A673 (cell line): ENCODE measurements around the gene AMBRA1. TPM values are rescaled to one million over a fixed set of nuclear protein-coding genes. Genes with fewer than 3 reads are reported as not detected.

ENCODE experiments used
- BruUV-seq: library from RNA; stranded (reverse); fragments of 400-500 nt; replicated peaks from 2 replicates; lab custom pipeline; 2021; lab: Mats Ljungman, UMichigan
- CTCF ChIA-PET: fragments of 300-600 bp; sonication (Branson Sonifier 250); formaldehyde crosslinking; loops from one replicate; lab custom pipeline; 2022; ENCODE audit warnings: antibody characterized with exemption; lab: Charles Lee
- POLR2A ChIA-PET: fragments of 300-600 bp; sonication (Branson Sonifier 250); formaldehyde crosslinking; loops from one replicate; lab custom pipeline; 2022; ENCODE audit warnings: antibody characterized with exemption; ENCODE audit not compliant: low non-redundant PET; lab: Charles Lee
- DNase-seq: peaks from one replicate; pipeline ENCODE4 v3.0.0-alpha.2; 2015; ENCODE audit warnings: low spot score
- H3K27ac ChIP-seq: fragments of 200-600 bp; sonication (generic); 2 replicates; pipeline ENCODE4 v1.5.1; 2016; ENCODE audit warnings: mixed run types, low read depth, mild to moderate bottlenecking, mixed read lengths, antibody characterized with exemption, low read length; ENCODE audit not compliant: poor library complexity, severe bottlenecking
- H3K27me3 ChIP-seq: fragments of 200-600 bp; sonication (generic); replicated peaks from 2 replicates; pipeline ENCODE4 v1.6.1; 2017; ENCODE audit warnings: mixed run types, low read depth, mild to moderate bottlenecking, mixed read lengths, antibody characterized with exemption, low read length; ENCODE audit not compliant: insufficient read depth, poor library complexity
- H3K36me3 ChIP-seq: fragments of 200-600 bp; sonication (generic); 2 replicates; pipeline ENCODE4 v1.6.1; 2016; ENCODE audit warnings: mixed run types, mild to moderate bottlenecking, mixed read lengths, antibody characterized with exemption, low read length; ENCODE audit not compliant: insufficient read depth, poor library complexity, severe bottlenecking
- H3K4me1 ChIP-seq: fragments of 200-600 bp; sonication (generic); 2 replicates; pipeline ENCODE4 v1.6.1; 2017; ENCODE audit warnings: mixed run types, mild to moderate bottlenecking, mixed read lengths, antibody characterized with exemption, low read length; ENCODE audit not compliant: insufficient read depth, poor library complexity, severe bottlenecking
- H3K4me3 ChIP-seq: fragments of 200-600 bp; sonication (generic); 2 replicates; pipeline ENCODE4 v1.5.1; 2016; ENCODE audit warnings: low read depth, mixed run types, mild to moderate bottlenecking, mixed read lengths, low read length; ENCODE audit not compliant: poor library complexity, severe bottlenecking
- H3K9me3 ChIP-seq: fragments of 200-600 bp; sonication (generic); 2 replicates; pipeline ENCODE4 v1.6.1; 2016; ENCODE audit warnings: mixed run types, low read depth, mild to moderate bottlenecking, mixed read lengths, antibody characterized with exemption, low read length; ENCODE audit not compliant: poor library complexity, severe bottlenecking
- CTCF ChIP-seq: fragments of 300-800, 200-600 bp; sonication (generic); conservative IDR thresholded peaks from 2 replicates; pipeline ENCODE4 v1.5.1; 2017; ENCODE audit warnings: low read depth, mild to moderate bottlenecking, antibody characterized with exemption, low read length, moderate library complexity, mixed read lengths
- EZH2 ChIP-seq: fragments of 200-600 bp; sonication (generic); IDR thresholded peaks from 2 replicates; pipeline ENCODE4 v1.6.1; 2017; ENCODE audit warnings: borderline replicate concordance, low read depth, mild to moderate bottlenecking, mixed read lengths, antibody characterized with exemption, low read length; ENCODE audit not compliant: poor library complexity, severe bottlenecking
- intact Hi-C: fragments of 100-400 bp; cut with micrococcal nuclease; formaldehyde crosslinking; loops from one replicate; pipeline ENCODE4 v1.10.0; 2022; ENCODE audit not compliant: unreplicated experiment
- total RNA-seq: library from RNA; stranded (reverse); gene quantifications from 2 replicates; pipeline ENCODE4 v1.2.3, GENCODE V29; 2021

The AMBRA1 gene
- total RNA-seq, 1 experiment from 2014 or later: 78.1 TPM

DNA sequence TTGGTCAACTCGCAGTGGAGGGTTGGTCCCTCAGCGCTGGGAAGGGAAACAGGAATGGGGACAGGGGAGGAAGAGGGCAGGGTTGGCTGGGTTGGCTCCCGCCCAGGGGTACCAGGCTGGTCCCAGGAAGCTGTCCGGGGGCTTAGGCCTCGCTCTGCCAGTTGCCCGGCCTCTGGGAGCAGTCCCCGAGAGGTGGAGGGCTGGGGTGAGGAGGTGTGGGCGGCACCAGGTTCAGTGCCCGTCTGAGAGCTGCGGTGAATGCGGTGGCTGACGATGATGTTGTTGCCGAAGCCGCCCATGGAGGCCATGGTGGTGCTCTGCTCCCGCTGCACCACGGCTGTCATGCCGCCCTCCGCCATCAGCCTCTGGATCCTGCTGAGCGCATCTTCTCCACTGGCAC is 196.3 kb downstream of the AMBRA1 start:
- Histone ChIP-seq H3K36me3 (peaks cover 14% of the 10 kb centered on the region), H3K4me1 (peaks cover 5% of the 10 kb centered on the region), H3K27me3 (no peaks in the 10 kb centered on the region), H3K9me3 (no peaks in the 10 kb centered on the region), H3K4me3 (no peak overlapping the region), H3K27ac (no peak overlapping the region)
- no TSS peak for BruUV-seq
- CTCF ChIA-PET: no interaction called here
- intact Hi-C loops: no loop called here
- POLR2A ChIA-PET: no interaction called here
- no peak for DNase-seq
- TF ChIP-seq EZH2: no peak
- no peak for TF ChIP-seq CTCF

DNA sequence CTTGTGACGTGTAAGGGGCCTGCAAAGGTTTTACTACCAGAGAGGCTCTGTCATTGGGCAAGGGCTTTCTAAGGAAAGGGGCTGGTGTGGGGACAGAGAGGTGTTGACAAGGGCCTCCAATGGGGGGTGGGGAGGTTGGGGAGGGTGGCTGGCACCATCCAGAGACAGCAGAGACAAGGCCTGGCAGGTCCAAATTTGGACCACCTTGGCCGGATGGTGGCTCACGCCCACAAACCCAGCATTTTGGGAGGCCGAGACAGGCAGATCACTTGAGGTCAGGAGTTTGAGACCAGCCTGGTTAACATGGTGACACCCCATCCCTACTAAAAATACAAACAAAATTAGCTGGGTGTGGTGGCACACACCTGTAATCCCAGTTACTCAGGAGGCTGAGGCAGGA is 200.1 kb downstream of the AMBRA1 start:
- DNase-seq: no peak
- Histone ChIP-seq H3K27me3 (peaks cover 36% of the 10 kb centered on the region), H3K9me3 (no peaks in the 10 kb centered on the region), H3K27ac (no peak overlapping the region), H3K4me3 (no peak overlapping the region), H3K36me3 (peaks cover 14% of the 10 kb centered on the region), H3K4me1 (peaks cover 36% of the 10 kb centered on the region)
- no peak for TF ChIP-seq CTCF
- POLR2A ChIA-PET: no interaction called here
- CTCF ChIA-PET: no interaction called here
- BruUV-seq: no TSS peak
- intact Hi-C loops: no loop called here

DNA sequence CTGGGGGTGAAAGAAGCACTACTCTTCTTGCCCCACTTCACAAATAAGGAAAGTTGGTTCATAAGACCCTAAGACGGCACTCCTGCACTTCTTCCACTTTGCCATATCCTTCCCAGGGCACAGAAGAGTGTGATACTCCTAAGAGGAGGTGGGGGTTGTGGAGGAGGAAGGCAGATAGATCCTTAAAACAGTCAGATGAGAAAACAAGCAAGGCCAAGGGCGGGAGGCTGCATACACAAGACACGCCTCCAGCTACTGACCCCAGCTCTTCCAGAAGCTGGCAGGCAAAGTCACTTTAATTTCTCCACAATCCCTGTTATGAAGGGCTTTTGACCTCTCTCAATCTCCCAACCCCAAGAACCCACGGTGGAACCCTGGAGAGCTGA is 200.6 kb downstream of the AMBRA1 start:
- BruUV-seq: no TSS peak
- Histone ChIP-seq H3K4me1 (peaks cover 39% of the 10 kb centered on the region), H3K36me3 (peaks cover 14% of the 10 kb centered on the region), H3K4me3 (peak overlapping the region; percentile 51), H3K9me3 (no peaks in the 10 kb centered on the region), H3K27ac (no peak overlapping the region), H3K27me3 (peaks cover 41% of the 10 kb centered on the region)
- ChIA-PET POLR2A (no interaction called here), CTCF (interaction anchor here (0.9 to 2.3 kb wide), 4 partner anchors 9 to 156 kb away, joined by 3 to 8 read pairs (median 4); no protein-coding TSS in a partner anchor)
- DNase-seq: no peak
- intact Hi-C loops: no loop called here
- TF ChIP-seq CTCF: no peak; the same call in 1 of the 2 replicates
- TF ChIP-seq EZH2: no peak
